Tibial nerve (tissue), 3 donors: Measurements from ENCODE around the gene CLDN34.

Experiments used
- POLR2A ChIP-seq, 2 donors: fragments of 450-650 bp; IDR thresholded peaks; one replicate each; pipeline ENCODE4 v1.6.1; 2017; ENCODE audit warnings: antibody characterized with exemption in 2 of 2, mild to moderate bottlenecking in 2 of 2, moderate library complexity in 2 of 2
- TF ChIP-seq, protein P1 (sequence below), 5 experiments: fragments of 200-600 bp in 3 of 5; fragments of 450-650 bp in 2 of 5; sonication (generic) in 3 of 5; IDR thresholded peaks; one replicate each; pipeline ENCODE4 v1.5.1; 2016 to 2019; ENCODE audit warnings: antibody characterized with exemption in 5 of 5, mild to moderate bottlenecking in 3 of 5, moderate library complexity in 2 of 5

DNA sequence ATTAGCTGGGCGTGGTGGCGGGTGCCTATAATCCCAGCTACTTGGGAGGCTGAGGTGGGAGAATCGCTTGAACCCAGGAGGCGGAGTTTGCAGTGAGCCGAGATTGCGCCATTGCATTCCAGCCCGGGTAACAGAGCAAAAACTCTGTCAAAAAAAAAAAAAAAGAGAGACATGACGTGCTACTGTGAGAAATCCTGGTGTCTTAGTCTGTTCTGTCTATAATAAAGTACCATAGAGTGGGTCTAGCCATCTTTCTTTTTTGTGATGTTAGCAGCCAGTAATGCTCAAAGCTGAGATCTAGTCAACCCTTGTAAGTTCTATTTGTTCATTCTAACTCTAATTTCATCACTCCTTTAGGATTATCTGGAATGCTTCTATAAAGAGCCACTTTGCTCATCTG is 38.9 kb downstream of the CLDN34 start:
- TF ChIP-seq, protein P1, sequence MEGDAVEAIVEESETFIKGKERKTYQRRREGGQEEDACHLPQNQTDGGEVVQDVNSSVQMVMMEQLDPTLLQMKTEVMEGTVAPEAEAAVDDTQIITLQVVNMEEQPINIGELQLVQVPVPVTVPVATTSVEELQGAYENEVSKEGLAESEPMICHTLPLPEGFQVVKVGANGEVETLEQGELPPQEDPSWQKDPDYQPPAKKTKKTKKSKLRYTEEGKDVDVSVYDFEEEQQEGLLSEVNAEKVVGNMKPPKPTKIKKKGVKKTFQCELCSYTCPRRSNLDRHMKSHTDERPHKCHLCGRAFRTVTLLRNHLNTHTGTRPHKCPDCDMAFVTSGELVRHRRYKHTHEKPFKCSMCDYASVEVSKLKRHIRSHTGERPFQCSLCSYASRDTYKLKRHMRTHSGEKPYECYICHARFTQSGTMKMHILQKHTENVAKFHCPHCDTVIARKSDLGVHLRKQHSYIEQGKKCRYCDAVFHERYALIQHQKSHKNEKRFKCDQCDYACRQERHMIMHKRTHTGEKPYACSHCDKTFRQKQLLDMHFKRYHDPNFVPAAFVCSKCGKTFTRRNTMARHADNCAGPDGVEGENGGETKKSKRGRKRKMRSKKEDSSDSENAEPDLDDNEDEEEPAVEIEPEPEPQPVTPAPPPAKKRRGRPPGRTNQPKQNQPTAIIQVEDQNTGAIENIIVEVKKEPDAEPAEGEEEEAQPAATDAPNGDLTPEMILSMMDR (IDR thresholded peaks at IDR 0.05), result no peak
- no peak for TF ChIP-seq POLR2A (IDR thresholded peaks at IDR 0.05)
